Measurements from ENCODE around the gene RSPH1. TPM values are rescaled to one million over a fixed set of nuclear protein-coding genes. Genes with fewer than 3 reads are reported as not detected.

Gene RSPH1
- total RNA-seq, 1 experiment from 2014 or later = 0.51 TPM

DNA sequence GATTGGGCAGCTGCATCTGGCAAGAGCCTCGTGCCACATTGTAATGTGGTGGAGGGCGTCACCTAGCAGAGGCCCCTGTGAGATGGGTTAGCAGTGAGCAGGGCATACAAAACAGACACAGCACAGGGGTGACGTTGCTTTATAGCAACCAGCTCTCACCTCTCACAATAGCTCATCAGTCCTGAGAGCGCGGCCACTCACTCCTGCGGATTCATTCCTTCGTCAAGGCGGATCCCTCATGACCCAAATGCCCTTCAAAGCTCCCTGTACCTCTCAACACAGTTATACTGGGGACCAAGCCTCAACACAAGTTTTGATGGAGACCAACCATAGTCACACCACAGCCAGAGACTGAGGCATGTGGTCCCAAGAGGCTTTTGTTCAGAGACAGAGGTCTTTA lies 40.6 kb upstream of the RSPH1 start:
- Histone ChIP-seq H3K4me1 (ENCODE audit: insufficient read depth, low read length) (no peaks in the 10 kb centered on the region), H3K9me2 (replicated peaks; ENCODE audit: low read length) (no peaks in the 10 kb centered on the region), H3K9me3 (ENCODE audit: low read length) (no peaks in the 10 kb centered on the region), H3K4me2 (ENCODE audit: low read length) (no peak overlapping the region), H3F3A (ENCODE audit: low read length, unreplicated experiment) (no peaks in the 10 kb centered on the region), H3K4me3 (ENCODE audit: low read length) (no peak overlapping the region), H3K36me3 (ENCODE audit: low read depth, low read length) (peaks cover 8% of the 10 kb centered on the region; the same call in 1 of the 2 replicates), H3K9ac (ENCODE audit: low read length) (no peak overlapping the region), H3K79me2 (ENCODE audit: low read length) (no peaks in the 10 kb centered on the region), H4K20me1 (ENCODE audit: low read length) (no peaks in the 10 kb centered on the region), H2AFZ (ENCODE audit: low read length) (no peak overlapping the region), H3K27me3 (ENCODE audit: low read length) (no peaks in the 10 kb centered on the region), H3K27ac (ENCODE audit: low read length) (no peak overlapping the region)
- ChIA-PET POLR2A (ENCODE audit: unreplicated experiment) (interaction anchor here (0.6 kb wide), 1 partner anchor 20 kb away, joined by 4 read pairs; no protein-coding TSS in a partner anchor), CTCF (interaction anchor here (1.3 kb wide), 1 partner anchor 69 kb away, joined by 5 read pairs; no protein-coding TSS in a partner anchor)
- intact Hi-C loops (cut with micrococcal nuclease) = loop anchor here (2.0 kb wide), 1 partner anchor 70 kb away; no protein-coding TSS in a partner anchor
- BruUV-seq (replicated peaks) = no TSS peak
- no peak for ATAC-seq
- DNase-seq = no peak
- TF ChIP-seq EZH2phosphoT487 (IDR thresholded peaks at IDR 0.05; ENCODE audit: borderline replicate concordance, low read length) (no peak), EZH2 (IDR thresholded peaks at IDR 0.05; ENCODE audit: low read length, unreplicated experiment) (no peak)
- TF ChIP-seq, protein P1, sequence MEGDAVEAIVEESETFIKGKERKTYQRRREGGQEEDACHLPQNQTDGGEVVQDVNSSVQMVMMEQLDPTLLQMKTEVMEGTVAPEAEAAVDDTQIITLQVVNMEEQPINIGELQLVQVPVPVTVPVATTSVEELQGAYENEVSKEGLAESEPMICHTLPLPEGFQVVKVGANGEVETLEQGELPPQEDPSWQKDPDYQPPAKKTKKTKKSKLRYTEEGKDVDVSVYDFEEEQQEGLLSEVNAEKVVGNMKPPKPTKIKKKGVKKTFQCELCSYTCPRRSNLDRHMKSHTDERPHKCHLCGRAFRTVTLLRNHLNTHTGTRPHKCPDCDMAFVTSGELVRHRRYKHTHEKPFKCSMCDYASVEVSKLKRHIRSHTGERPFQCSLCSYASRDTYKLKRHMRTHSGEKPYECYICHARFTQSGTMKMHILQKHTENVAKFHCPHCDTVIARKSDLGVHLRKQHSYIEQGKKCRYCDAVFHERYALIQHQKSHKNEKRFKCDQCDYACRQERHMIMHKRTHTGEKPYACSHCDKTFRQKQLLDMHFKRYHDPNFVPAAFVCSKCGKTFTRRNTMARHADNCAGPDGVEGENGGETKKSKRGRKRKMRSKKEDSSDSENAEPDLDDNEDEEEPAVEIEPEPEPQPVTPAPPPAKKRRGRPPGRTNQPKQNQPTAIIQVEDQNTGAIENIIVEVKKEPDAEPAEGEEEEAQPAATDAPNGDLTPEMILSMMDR (conservative IDR thresholded peaks at IDR 0.05; ENCODE audit: low read depth, low read length) = no peak

DNA sequence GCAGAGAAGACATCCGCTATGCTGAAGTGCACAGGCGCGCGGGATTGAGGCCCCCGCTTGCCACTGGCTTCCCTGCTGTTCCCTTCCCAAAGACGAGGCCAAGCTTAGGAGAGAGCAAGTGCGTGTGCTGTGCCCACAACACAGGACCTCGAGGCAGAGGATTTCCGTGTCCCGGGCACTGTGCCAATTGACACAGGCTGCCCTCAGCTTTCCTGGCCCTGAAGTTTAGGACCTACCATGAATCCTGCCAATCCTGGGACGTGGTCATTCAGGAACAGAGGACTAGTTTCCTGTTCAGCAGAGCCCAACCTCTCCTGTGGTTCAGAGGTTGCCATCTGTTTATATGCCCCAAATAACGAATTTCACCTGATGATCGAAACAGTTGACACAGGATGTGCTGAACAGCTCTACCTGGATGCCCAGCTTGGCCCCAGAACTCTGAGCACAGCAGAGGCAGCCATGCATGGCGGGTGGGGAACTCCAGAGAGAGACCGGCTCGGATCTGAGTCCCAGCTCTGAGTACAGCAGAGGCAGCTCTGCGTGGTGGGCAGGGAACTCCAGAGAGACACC lies 39.7 kb upstream of the RSPH1 start:
- Histone ChIP-seq H3K9me3 (ENCODE audit: low read length) (no peaks in the 10 kb centered on the region), H3K9ac (ENCODE audit: low read length) (no peak overlapping the region), H3K27ac (ENCODE audit: low read length) (no peak overlapping the region), H3F3A (ENCODE audit: low read length, unreplicated experiment) (no peaks in the 10 kb centered on the region), H3K4me1 (ENCODE audit: insufficient read depth, low read length) (no peaks in the 10 kb centered on the region), H3K4me2 (ENCODE audit: low read length) (no peak overlapping the region), H3K79me2 (ENCODE audit: low read length) (no peaks in the 10 kb centered on the region), H2AFZ (ENCODE audit: low read length) (no peak overlapping the region), H3K27me3 (ENCODE audit: low read length) (no peaks in the 10 kb centered on the region), H3K36me3 (ENCODE audit: low read depth, low read length) (peaks cover 8% of the 10 kb centered on the region; the same call in 1 of the 2 replicates), H3K9me2 (replicated peaks; ENCODE audit: low read length) (no peaks in the 10 kb centered on the region), H4K20me1 (ENCODE audit: low read length) (no peaks in the 10 kb centered on the region), H3K4me3 (ENCODE audit: low read length) (no peak overlapping the region)
- no peak for DNase-seq
- ChIA-PET CTCF (no interaction called here), POLR2A (ENCODE audit: unreplicated experiment) (interaction anchor here (0.6 kb wide), 1 partner anchor 19 kb away, joined by 4 read pairs; no protein-coding TSS in a partner anchor)
- TF ChIP-seq, protein P1 (conservative IDR thresholded peaks at IDR 0.05; ENCODE audit: low read depth, low read length) = no peak
- no peak for TF ChIP-seq EZH2 (IDR thresholded peaks at IDR 0.05; ENCODE audit: low read length, unreplicated experiment)
- TF ChIP-seq EZH2phosphoT487 (IDR thresholded peaks at IDR 0.05; ENCODE audit: borderline replicate concordance, low read length) = no peak
- BruUV-seq (replicated peaks) = no TSS peak
- no peak for ATAC-seq
- intact Hi-C loops (cut with micrococcal nuclease) = loop anchor here (2.0 kb wide), 1 partner anchor 69 kb away; no protein-coding TSS in a partner anchor
